ENCODE results near the gene PARVB.

PARVB gene

DNA sequence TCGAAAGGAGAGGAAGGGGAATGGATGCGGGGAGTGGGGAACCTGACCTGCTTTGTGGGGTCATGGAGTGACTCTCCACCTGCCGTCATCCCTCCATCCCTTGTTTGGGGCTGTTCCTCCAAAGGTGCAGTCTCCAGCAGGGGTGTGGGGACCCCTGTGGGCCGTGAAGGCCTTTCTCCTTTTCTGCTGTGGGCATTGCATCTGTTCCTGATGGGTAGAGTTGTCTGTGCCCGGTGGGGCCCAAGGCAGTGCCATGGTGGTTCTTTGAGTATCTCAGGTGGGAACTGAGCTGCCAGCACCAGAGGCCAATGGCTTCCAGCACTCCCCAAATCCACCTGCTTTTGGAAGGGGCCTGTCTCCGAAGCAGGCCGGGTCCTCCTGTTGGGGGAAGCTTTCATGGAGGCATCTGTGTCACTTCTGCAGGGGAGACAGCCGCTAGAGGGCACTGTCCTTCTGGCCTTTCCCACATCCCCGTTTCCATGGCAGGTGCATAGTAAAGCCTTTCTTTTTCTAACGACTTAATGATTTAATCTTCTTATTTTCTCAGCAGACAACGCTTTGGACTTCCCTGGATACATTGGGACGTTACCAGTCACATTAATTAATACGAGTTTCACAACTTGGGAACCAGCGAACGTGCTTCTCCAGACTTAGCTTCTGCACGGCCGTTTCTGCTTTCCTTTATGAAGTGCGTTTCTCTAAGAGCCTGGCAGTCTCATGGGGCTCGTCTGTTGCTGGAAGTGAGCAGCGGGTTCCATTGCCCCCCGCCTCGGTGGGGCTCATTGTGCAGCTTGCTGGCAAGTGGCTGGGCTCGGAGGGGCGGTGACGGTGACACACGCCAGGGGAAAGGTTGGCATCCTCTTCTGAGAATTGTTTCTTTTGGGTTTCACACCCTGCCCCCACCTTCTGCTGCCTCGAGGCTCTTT lies 57.1 kb downstream of the PARVB start (continued):
- TF ChIP-seq, protein P1, sequence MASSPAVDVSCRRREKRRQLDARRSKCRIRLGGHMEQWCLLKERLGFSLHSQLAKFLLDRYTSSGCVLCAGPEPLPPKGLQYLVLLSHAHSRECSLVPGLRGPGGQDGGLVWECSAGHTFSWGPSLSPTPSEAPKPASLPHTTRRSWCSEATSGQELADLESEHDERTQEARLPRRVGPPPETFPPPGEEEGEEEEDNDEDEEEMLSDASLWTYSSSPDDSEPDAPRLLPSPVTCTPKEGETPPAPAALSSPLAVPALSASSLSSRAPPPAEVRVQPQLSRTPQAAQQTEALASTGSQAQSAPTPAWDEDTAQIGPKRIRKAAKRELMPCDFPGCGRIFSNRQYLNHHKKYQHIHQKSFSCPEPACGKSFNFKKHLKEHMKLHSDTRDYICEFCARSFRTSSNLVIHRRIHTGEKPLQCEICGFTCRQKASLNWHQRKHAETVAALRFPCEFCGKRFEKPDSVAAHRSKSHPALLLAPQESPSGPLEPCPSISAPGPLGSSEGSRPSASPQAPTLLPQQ (tag by site-specific recombination; IDR thresholded peaks at IDR 0.05): no peak
- peak; percentile 77 for TF ChIP-seq ZNF654 (tag by site-specific recombination; IDR thresholded peaks at IDR 0.05; ENCODE audit: low read depth)
- no peak for TF ChIP-seq ZNF549 (tag by site-specific recombination; IDR thresholded peaks at IDR 0.05)
- TF ChIP-seq ZIC2 (tag by site-specific recombination; IDR thresholded peaks at IDR 0.05): peak; percentile 45
- no peak for TF ChIP-seq ZNF596 (tag by site-specific recombination; IDR thresholded peaks at IDR 0.05)
- TF ChIP-seq ZNF48 (tag by site-specific recombination; IDR thresholded peaks at IDR 0.05): no peak
- TF ChIP-seq CTCF (tag by site-specific recombination; IDR thresholded peaks at IDR 0.05): peak; percentile 75
- no peak for TF ChIP-seq SP7 (tag by site-specific recombination; IDR thresholded peaks at IDR 0.05)
- no peak for TF ChIP-seq ZNF704 (tag by site-specific recombination; IDR thresholded peaks at IDR 0.05)
- no peak for TF ChIP-seq ZNF548 (tag by site-specific recombination; IDR thresholded peaks at IDR 0.05)
- TF ChIP-seq, protein P2, sequence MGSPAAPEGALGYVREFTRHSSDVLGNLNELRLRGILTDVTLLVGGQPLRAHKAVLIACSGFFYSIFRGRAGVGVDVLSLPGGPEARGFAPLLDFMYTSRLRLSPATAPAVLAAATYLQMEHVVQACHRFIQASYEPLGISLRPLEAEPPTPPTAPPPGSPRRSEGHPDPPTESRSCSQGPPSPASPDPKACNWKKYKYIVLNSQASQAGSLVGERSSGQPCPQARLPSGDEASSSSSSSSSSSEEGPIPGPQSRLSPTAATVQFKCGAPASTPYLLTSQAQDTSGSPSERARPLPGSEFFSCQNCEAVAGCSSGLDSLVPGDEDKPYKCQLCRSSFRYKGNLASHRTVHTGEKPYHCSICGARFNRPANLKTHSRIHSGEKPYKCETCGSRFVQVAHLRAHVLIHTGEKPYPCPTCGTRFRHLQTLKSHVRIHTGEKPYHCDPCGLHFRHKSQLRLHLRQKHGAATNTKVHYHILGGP (tag by site-specific recombination; IDR thresholded peaks at IDR 0.05): no peak
- no peak for TF ChIP-seq ZNF24 (tag by site-specific recombination; IDR thresholded peaks at IDR 0.05)
- no peak for TF ChIP-seq ZNF366 (tag by site-specific recombination; conservative IDR thresholded peaks at IDR 0.05)
- TF ChIP-seq ZNF148 (tag by site-specific recombination; IDR thresholded peaks at IDR 0.05; ENCODE audit: borderline replicate concordance): no peak
- no peak for TF ChIP-seq ZNF114 (tag by site-specific recombination; IDR thresholded peaks at IDR 0.05)
- TF ChIP-seq ZNF571 (tag by site-specific recombination; IDR thresholded peaks at IDR 0.05): no peak

DNA sequence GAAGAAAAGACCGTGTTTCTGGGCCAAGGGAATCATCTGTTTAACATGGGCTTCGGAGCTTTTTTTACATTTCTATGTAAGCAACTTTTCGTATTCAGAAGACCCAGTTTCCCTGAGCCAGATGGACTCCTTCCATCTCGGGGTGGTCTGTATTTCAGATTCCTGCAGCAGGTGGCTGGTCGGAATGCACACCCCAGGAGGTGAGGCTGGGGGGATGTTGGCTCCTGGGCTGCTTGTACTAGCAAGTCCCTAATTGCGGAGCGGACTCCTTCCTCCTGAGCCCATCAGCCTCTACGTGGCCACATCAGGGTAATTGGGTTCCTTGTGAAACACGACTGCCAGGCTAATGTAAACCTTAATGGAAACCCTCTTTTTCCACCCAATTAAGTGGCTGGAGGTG lies 58.7 kb downstream of the PARVB start:
- no peak overlapping the region for H3K27ac ChIP-seq (ENCODE audit: extremely low read depth, low read depth, low read length)
- peaks cover 0 to 7% of the 10 kb centered on the region in 2 experiments; a peak in 1 of 3 replicates for H3K36me3 ChIP-seq (ENCODE audit: control insufficient read depth in 2 of 2, insufficient read depth in 1 of 2, low read length in 2 of 2)
- no peaks in the 10 kb centered on the region for H3K9me3 ChIP-seq (ENCODE audit: control insufficient read depth, insufficient read depth, low read depth, low read length)
- CTCF ChIA-PET: interaction anchor here (0.6 to 6.3 kb wide), 16 partner anchors 12 to 604 kb away, joined by 3 to 120 read pairs (median 4); no protein-coding TSS in a partner anchor
- POLR2A ChIA-PET: no interaction called here
- H3K4me1 ChIP-seq (ENCODE audit: control insufficient read depth, insufficient read depth, low read length): no peaks in the 10 kb centered on the region
- no peak overlapping the region for H3K4me3 ChIP-seq (ENCODE audit: low read depth, low read length)
- no peak for TF ChIP-seq ZNF791 (tag by site-specific recombination; IDR thresholded peaks at IDR 0.05)
- no peak for TF ChIP-seq ZNF341 (tag by site-specific recombination; IDR thresholded peaks at IDR 0.05; ENCODE audit: low read depth)
- no peak for TF ChIP-seq ZBTB20 (tag by site-specific recombination; IDR thresholded peaks at IDR 0.05)
- TF ChIP-seq ZSCAN23 (tag by site-specific recombination; IDR thresholded peaks at IDR 0.05): no peak
- no peak for TF ChIP-seq SALL2 (tag by site-specific recombination; IDR thresholded peaks at IDR 0.05; ENCODE audit: borderline replicate concordance)
- no peak for TF ChIP-seq ZNF473 (tag by site-specific recombination; IDR thresholded peaks at IDR 0.05)
- TF ChIP-seq INSM2 (tag by site-specific recombination; IDR thresholded peaks at IDR 0.05): no peak
- no peak for TF ChIP-seq ZBTB17 (tag by site-specific recombination; IDR thresholded peaks at IDR 0.05)
- TF ChIP-seq ZNF132 (tag by site-specific recombination; IDR thresholded peaks at IDR 0.05; ENCODE audit: borderline replicate concordance): no peak
- TF ChIP-seq ZNF580 (tag by site-specific recombination; IDR thresholded peaks at IDR 0.05): no peak
- no peak for TF ChIP-seq ZNF658 (tag by site-specific recombination; IDR thresholded peaks at IDR 0.05)

Measured in HEK293 (cell line).